SK-N-MC (cell line): ENCODE data around the gene SERGEF.

Experiments
- EZH2 ChIP-seq: fragments of 200-600 bp; sonication (generic); IDR thresholded peaks from one replicate; pipeline ENCODE4 v1.6.1; 2017; ENCODE audit warnings: antibody characterized with exemption
- POLR2AphosphoS5 ChIP-seq: IDR thresholded peaks from 2 replicates; pipeline ENCODE4 v1.6.1; 2012; ENCODE audit warnings: mild to moderate bottlenecking, low read depth, low read length, borderline replicate concordance

DNA sequence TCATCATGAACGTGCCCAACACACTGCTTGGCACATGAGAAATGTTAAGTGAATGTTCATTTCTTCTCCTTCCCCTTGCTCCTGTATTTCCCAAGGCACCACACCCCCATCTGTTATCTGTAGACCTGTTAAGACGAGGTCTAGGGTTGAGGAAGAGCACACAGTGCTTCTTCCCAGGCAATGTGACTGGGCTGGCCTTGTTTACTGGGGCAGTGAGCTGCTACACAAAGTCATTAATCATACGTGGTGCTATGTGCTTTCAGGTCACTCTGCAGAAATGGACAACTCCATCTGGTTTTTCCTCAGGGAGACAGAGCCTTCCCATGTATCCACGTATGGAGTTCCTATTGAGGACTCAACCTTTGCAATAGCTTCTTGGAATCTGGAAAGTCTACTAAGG, 159.6 kb downstream of the SERGEF start:
- TF ChIP-seq EZH2 (no peak), POLR2AphosphoS5 (no peak)
